GM13977 (cell line): ENCODE data around the gene RNF212B.
A peak's percentile ranks its signal among the peaks of the same experiment; 100 is the strongest.

Source experiments
- DNase-seq: peaks from one replicate; pipeline ENCODE4 v3.0.0; 2012; ENCODE audit warnings: low spot score
- CTCF ChIP-seq: IDR thresholded peaks from 2 replicates; pipeline ENCODE4 v1.5.1; 2012; ENCODE audit warnings: mild to moderate bottlenecking, control low read depth; ENCODE audit not compliant: insufficient read depth; ENCODE audit errors: extremely low read depth, missing control alignments
- in situ Hi-C: fragments of 300-500 bp; cut with MboI; formaldehyde crosslinking; loops from one replicate; pipeline ENCODE4 v1.12.0; 2022; ENCODE audit warnings: low sequenced_read_pairs, low pct_unique_long_range_greater_than_20kb, mixed read lengths, inconsistent platforms; ENCODE audit not compliant: unreplicated experiment

Gene RNF212B

DNA sequence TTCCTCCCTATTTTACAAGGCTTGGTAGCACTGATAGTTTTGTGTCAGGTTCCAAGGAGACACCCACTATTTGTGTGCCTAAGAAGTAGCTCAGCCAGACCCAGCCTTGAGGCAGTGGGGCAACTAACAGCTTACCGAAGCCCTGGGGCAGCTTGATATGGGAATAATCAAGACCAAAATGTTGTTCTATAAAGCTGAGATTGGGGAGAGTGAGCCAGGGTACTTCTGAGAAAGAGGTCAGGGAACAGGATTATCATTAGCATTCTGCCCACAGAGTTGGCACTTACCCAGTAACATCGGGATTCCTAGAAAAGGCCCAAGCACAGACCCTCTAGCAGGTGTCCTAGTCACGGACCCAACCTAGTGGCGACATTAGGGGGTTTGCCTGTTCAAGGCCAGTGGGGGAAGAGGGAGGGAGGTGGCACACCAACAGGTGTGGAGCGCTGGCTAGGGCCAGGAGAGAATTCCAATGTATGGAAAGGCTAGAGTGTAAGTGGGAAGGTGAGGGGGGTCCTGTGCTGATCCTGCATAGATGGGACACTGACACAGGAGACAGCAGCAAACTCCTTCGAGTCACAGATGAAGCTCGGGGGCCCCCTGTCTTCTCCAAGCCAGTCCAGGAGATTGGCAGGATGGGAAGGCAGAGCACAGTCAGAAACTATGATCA lies 60.0 kb downstream of the RNF212B start:
- no peak for TF ChIP-seq CTCF
- in situ Hi-C loops: no loop called here
- DNase-seq: no peak

GRCh38 chr14:23299211-23299957 lies 61.6 kb downstream of the RNF212B start:
- no peak for DNase-seq

GRCh38 chr14:23299986-23300686 lies 62.4 kb downstream of the RNF212B start:
- in situ Hi-C loops: no loop called here
- no peak for TF ChIP-seq CTCF
- no peak for DNase-seq

More at GRCh38 chr14:23299211-23299957, 61.6 kb downstream of the RNF212B start:
- peak; percentile 25 for TF ChIP-seq CTCF
- in situ Hi-C loops: no loop called here

- in situ Hi-C loops: no loop called here
- no peak for DNase-seq
- no peak for TF ChIP-seq CTCF
Observed at GRCh38 chr14:23300687-23301223, 63.0 kb downstream of the RNF212B start.

DNA sequence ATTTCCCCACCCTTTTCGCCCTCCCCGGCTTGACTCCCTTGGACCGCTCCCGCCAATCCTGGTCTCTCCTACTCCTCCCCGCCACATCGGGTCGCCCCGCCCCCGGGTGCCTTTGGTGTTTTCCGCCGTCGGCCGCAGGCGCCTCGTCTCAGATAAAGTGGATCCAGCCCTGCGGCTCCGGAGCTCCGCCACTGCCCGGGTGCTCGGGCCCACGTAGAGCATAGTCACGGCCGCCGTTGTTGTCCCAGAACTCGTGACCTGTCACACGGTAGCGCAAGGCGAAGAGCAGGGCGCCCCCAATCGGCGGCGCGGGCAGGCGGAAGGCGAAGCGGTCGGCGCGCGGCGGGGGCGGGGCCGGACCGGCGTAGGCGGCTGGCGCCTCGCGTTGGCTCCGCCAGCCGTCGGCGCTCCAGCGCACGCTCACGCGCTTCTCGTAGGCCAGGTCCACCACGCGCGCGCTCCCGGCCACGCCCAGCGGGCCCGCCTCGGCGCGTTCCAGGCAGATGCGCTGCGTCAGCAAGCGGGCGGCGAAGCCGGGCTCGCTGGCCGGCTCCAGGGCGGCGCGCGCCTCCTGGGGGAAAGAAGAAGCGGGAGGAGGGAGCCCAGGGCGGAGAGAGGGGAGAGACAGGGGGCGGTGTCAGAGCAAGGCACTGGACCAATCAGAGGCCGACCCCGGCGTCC lies 63.7 kb downstream of the RNF212B start:
- peak; percentile 97 for TF ChIP-seq CTCF
- peak; percentile 99 for DNase-seq
- in situ Hi-C loops: no loop called here

- TF ChIP-seq CTCF: no peak
- DNase-seq: no peak
- in situ Hi-C loops: no loop called here
Observed at GRCh38 chr14:23301969-23302289, 64.2 kb downstream of the RNF212B start.
